A549 (cell line): ENCODE measurements around the gene GRID2.

Source experiments
- CHD2 ChIP-seq: fragments of 150-350 bp; IDR thresholded peaks from 2 replicates; pipeline ENCODE4 v1.6.1; 2014; ENCODE audit warnings: low read length; ENCODE audit not compliant: partially characterized antibody
- HEYL ChIP-seq: fragments of 250-450 bp; sonication (Bioruptor Pico); IDR thresholded peaks from 2 replicates; pipeline ENCODE4 v1.8.0; 2021; ENCODE audit warnings: mild to moderate bottlenecking, moderate library complexity
- MAX ChIP-seq: IDR thresholded peaks from 2 replicates; pipeline ENCODE4 v1.6.1; 2012
- POLR2A ChIP-seq: IDR thresholded peaks from 2 replicates; pipeline ENCODE4 v1.6.1; 2012; ENCODE audit warnings: mild to moderate bottlenecking, low read length
- REST ChIP-seq: fragments of 200-600 bp; sonication (generic); IDR thresholded peaks from 2 replicates; pipeline ENCODE4 v1.6.1; 2016; ENCODE audit warnings: antibody characterized with exemption, mild to moderate bottlenecking, moderate library complexity
- RFX5 ChIP-seq: fragments of 450-650 bp; IDR thresholded peaks from 2 replicates; pipeline ENCODE4 v1.7.1; 2014; ENCODE audit warnings: antibody characterized with exemption, mild to moderate bottlenecking, moderate library complexity
- RNF2 ChIP-seq: fragments of 200-600 bp; sonication (generic); IDR thresholded peaks from 2 replicates; pipeline ENCODE4 v1.6.1; 2016; ENCODE audit warnings: low read depth, mild to moderate bottlenecking, antibody characterized with exemption, moderate library complexity, borderline replicate concordance
- TF ChIP-seq, protein P1 (sequence below): fragments of >200 bp; sonication (Bioruptor Twin); formaldehyde crosslinking; IDR thresholded peaks from 3 replicates; pipeline ENCODE4 v1.5.1; 2016

- TF ChIP-seq, protein P1, sequence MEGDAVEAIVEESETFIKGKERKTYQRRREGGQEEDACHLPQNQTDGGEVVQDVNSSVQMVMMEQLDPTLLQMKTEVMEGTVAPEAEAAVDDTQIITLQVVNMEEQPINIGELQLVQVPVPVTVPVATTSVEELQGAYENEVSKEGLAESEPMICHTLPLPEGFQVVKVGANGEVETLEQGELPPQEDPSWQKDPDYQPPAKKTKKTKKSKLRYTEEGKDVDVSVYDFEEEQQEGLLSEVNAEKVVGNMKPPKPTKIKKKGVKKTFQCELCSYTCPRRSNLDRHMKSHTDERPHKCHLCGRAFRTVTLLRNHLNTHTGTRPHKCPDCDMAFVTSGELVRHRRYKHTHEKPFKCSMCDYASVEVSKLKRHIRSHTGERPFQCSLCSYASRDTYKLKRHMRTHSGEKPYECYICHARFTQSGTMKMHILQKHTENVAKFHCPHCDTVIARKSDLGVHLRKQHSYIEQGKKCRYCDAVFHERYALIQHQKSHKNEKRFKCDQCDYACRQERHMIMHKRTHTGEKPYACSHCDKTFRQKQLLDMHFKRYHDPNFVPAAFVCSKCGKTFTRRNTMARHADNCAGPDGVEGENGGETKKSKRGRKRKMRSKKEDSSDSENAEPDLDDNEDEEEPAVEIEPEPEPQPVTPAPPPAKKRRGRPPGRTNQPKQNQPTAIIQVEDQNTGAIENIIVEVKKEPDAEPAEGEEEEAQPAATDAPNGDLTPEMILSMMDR: no peak
- TF ChIP-seq REST: no peak
- no peak for TF ChIP-seq POLR2A
- no peak for TF ChIP-seq CHD2
- TF ChIP-seq RFX5: no peak
- no peak for TF ChIP-seq RNF2
- TF ChIP-seq MAX: no peak
- no peak for TF ChIP-seq HEYL (CRISPR knock-in tag)
Measured at GRCh38 chr4:93313197-93313596, 1009.4 kb downstream of the GRID2 start.
